Fibroblast of peridontal ligament (primary cell): Measurements from ENCODE around the gene LRMDA.

Source experiments
- DNase-seq: peaks from one replicate; pipeline ENCODE4 v3.0.0-alpha.2; 2010; ENCODE audit errors: extremely low read depth

LRMDA gene

DNA sequence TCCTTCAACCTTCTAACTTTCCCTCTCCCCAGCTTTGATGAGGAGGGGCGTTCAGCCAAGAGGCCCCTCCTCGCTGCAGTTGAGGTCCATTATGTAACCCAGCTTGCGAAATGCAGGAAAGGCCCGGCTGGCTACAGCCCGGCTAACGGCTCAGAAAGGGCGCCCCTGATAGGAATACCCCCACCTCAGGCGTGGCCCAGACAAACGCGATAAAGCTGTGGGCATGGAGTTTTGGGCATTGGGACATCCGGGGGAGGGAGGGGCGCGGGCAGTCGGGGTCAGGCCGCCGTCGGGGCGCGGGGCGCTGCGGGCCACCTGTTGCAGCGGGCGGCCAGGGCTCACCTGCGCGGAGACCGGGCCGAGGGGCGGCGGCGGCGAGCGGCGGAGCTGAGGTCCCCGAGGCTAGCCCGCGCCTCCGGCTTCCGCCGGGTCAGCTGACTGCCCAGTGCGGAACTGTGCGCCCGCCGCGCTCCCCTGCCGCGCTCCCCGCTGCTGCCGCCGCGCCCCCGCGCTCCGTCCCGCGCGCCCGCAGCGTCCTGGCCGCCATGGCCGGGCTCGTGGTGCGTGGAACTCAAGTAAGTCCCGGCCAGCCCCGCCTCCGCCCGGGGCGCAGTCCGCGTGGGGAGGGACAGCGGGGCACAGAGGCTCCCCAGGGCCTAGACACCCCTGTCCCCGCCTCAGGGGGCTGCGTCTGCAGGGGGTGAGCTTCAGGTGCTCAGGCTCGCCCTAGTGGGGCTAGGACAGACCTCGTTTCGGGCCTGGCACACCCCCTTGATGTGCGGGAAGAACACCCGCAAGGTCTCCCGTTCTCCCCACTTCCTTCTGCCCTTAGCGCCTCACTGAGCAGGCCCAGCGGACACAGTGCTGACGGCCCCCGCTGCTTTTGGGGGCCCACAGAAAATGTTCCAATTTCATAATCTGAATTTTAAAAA is at the start of gene LRMDA:
TSS of gene LRMDA (plus strand) at position 445 of the 932 bp plus-strand sequence.
- DNase-seq, result peak; percentile 7

DNA sequence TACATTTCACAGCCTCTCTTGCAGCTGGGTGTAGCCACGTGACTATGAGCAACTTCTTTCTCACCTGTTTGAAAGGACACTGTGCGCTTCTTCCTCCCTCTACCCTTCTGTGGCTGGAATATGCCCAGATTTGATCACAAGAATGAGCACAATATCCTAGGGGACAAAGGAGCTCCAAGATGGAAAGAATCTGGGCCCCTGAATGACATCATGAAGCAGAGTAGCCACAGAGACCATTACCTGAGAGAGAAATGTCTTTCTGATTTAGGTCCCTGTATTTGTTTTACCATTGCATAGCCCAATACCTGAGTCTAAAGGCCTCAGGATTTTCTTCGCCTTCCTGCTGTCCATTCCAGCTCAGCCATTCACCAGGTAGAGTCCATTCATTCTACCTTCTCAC is 45.3 kb upstream of the LRMDA start:
- DNase-seq, result no peak

GRCh38 chr10:75388082-75388481 is 43.3 kb upstream of the LRMDA start:
- no peak for DNase-seq

GRCh38 chr10:75390178-75390577 is 41.2 kb upstream of the LRMDA start:
- DNase-seq, result no peak

- no peak for DNase-seq
These were observed 39.2 kb upstream of the LRMDA start for GRCh38 chr10:75392271-75392670.

DNA sequence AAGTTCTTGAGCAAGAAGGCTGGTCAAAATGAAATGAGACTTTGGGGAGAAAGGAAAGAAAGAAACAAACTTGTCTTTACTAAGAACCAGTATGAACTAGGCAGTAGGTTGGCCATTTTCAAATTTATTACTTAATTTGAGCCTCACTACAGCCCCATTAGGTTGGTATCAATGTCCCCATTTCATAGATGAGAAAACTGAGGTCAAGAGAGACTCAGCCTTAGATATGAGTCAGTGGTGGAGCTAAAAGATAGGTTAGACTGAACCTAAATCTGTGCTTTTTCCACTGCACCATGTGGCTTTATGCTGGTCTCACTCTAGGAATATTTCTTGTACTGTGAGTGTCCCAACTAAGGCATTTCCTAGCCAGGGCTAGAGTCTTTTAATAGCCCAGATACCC is 38.7 kb upstream of the LRMDA start:
- DNase-seq, result no peak

DNA sequence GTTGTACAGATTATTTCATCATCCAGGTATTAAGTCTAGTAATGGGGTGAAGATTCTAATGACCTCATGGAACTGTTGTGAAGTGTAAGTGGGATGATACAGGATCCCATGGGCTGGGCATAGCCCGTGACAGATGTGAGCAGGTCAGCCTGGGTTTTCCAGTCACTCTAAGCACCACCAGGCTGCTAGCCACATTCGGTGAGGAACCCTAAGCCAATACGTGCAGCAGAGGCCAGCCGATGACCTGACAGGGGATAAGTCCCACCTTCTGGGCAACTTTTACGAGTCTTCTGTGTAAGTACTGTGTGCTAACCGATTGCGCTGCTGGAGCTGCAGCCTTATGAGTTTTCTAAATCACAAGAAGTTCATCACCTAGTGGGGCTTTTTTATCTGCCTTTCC is 37.2 kb upstream of the LRMDA start:
- DNase-seq, result no peak

DNA sequence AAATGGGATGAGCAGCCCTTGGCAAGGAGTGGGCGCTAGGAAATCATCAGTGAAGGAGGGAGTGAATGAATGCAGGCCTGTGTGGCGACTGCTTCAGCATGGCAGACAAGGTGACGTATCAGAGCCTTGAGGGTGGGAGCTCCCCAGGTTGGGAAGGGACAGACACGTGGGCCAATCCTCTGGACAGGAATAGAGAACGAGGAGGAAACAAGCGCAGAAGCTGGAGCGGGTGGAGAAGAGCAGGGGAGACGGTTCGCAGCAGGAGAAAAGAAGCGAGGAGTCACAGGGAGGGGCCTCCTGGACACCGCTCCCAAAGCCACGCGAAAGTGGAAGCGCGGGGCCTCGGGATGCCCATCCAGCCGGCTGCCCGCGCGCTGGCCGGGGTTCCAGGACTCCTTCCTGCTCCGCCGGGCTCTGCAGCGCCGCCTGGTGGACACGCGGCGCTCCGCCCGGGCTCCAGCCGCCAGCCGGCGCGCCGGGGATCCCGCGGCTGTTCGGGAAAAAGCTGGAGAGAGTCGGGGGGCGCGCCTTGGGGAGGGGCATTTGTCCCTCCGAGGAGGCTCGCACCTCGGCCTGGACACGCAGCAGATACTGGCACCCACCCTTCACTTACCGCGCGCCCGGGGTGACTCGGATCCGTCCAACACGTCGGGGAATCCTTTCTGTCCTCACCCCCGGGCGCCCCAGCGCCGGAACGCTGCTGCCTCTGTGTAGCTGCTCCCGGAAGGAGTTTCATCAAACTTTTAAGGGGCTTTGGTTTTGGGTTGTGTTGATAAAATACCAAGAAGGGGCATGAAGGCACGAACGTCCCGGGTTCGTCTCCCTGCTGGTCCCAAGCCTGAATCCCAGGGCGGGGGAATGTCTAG is 36.1 kb upstream of the LRMDA start:
- DNase-seq, result no peak

- no peak for DNase-seq
These were observed 35.3 kb upstream of the LRMDA start for GRCh38 chr10:75395932-75396630.

DNA sequence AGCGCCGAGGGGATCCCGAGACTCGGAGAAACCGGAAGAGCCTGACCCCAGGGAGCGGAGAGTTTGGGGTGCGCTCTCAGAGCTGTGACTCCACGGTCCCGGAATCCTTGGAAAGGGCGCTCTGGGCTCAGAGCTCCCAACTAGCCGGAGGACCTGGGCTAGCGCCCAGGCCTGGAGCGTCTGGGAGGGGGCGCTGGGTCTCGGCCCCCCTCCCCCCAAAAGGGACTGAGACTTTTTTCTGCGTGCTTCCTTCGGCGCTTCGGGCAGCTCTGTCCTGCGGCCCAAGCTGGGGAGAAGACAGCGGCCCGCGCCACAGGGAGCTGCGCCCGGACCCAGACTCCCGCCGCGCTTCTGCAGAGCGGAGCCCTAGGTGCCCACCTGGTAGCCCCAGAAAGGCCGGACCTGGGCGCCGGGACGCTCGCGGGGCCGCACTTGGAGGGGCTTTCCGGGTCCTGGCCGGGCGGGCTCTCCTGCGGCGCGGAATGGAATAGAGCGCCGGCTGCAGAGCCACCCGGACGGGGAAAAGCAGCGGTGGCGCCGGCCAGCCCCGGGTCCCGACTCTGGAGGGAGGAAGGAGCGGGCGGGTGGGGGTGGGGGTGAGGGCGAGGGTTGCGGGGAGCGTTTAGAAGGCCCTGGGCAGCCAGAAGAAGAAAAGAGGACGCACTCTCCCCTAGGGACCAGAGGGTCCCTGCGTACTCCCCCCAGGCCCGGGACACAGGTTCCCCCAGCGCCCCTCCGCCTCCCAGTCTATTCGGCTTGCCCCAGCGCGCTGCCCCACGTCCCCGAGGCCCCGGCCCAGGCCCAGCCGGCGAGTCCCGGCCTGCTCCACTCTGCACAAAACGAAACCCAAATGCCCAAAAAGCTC is 34.6 kb upstream of the LRMDA start:
- no peak for DNase-seq

GRCh38 chr10:75397496-75398199 is 33.8 kb upstream of the LRMDA start:
- DNase-seq, result no peak

GRCh38 chr10:75398200-75398691 is 33.2 kb upstream of the LRMDA start:
- DNase-seq, result no peak

- DNase-seq, result no peak
These were observed 32.5 kb upstream of the LRMDA start for GRCh38 chr10:75398692-75399460.

- peak; percentile 66 for DNase-seq
These were observed 31.8 kb upstream of the LRMDA start for GRCh38 chr10:75399461-75400162.

DNA sequence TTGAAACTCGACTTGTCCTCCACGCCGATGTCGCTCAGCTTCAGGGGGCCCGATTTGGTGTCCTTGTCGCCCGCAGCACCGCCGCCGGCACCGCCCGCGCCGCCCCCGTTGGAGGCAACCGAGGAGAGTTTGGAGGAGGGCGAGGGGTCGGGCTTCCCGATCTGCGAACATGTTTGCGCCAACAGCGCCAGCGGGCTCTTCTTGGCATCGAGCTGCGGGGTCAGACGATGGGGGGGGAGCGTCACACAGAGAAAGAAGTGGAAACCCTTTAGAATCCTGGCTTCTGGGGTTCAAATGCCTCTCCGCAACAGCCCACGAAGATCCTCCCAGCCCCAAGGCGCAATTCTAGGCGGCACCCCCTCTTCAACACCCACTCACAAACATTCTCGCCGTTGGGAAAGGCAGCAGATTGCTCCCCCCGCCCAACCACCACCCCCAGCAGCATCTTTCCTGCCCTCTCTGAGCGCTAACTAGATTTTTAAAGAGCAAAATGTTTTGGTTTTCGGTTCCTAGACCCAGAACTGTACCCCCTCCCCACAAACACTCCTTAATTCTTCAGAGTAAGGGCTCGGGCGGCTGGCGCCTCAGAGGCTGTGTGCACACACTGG is 31.2 kb upstream of the LRMDA start:
- peak; percentile 29 for DNase-seq

DNA sequence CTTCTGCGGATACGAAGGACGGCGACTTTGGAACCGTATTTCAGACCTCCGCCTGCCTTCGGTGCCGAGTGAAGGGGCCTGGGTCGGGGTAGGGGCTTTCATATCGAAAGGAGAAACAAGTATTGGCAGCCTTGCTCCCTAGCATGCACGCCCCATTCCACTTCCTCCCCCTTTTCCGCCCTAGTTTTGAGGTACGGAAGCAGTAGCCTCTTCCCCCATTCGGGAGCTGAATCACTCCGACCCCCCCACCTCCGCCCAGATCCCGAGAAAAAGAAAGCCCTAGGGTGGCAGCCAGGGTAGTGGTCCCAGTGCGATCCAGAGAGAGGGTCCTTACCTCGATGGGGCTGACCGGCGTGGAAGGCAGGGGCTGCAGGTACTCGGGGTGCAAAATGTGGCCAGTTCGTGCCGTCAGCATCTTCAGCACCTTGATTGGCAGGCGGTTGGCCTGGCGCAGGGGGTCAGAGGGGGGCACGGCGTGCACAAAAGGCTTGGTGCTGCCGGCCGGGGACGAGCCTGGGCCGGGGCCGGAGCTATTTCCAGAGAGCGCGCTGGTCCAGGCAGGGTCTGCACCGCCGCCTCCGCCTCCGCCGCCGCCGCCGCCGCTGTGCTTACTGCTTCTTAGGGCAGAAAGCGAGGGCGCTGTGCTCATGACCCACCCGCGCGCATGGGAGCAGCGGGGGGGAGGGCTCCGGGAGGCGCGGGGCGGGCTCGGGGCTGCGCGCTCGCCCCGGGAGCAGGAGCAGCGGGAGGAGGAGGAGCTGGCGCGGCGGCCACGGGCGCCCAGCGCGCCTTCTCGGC is 30.5 kb upstream of the LRMDA start:
- peak; percentile 23 for DNase-seq
